SHP77 treated with DMSO at 0.1 percent for 48 hours (cell line): ENCODE measurements around the gene FRMD8.

ENCODE experiments used
- DNase-seq: peaks from one replicate; lab custom pipeline; 2025; lab: John Stamatoyannopoulos, UW

The FRMD8 gene

DNA sequence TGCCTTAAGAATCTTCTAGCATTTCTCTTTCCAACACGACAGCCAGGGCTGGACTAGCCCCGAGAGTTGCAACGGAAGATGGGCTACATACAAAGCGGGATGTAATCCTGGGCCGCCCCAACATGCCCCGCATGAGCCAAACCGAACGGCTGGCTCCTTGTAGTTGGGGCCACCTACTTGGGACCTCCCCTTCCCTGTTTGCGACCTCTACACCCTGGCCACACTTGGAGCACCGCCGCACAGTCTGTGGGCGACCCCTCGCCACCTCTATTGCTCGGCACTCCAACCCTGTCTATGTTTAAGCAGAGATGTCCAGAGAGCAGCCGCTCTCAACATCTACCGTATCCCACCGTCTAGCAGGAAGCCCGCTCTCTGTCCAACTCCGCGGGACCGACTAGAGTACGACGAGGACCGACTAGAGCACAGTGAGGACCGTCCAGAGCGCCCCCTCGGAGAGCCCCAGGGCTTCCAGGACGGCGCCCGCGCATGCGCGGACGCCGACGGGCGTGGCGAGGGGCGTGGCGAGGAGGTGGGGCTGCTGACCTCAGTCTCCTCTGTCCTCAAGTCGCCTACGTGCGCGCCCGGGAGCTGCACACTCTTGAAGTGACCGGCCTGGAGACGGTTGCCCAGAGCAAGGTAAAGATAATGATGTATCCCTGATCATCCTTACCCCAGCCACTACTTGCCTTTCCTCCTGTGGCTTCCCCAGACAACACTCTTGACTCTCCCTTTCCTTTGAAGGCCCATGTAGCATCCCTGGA, 68.4 kb downstream of the FRMD8 start:
- peak; percentile 50 for DNase-seq

GRCh38 chr11:65456418-65456817, 70.0 kb downstream of the FRMD8 start:
- DNase-seq = no peak

GRCh38 chr11:65459552-65459951, 73.1 kb downstream of the FRMD8 start:
- no peak for DNase-seq
